Ureter (tissue), 1 donor: ENCODE results near the gene LMF2. TPM values are rescaled to one million over a fixed set of nuclear protein-coding genes. Genes with fewer than 3 reads are reported as not detected.

ENCODE experiments used
- DNase-seq: peaks from one replicate; pipeline ENCODE4 v3.0.0-alpha.2; 2020; ENCODE audit warnings: low spot score
- total RNA-seq: library from RNA; stranded (reverse); gene quantifications from one replicate; pipeline ENCODE4 v1.2.4, GENCODE V29; 2023
- donor health status: DM: yes; HTN: yes; CAD: no.

The LMF2 gene
- 63.6 TPM for total RNA-seq

- peak; percentile 92 for DNase-seq
These were observed at the start of gene LMF2 for GRCh38 chr22:50507421-50507990. Gene LMF2, minus strand, starts transcription at chr22:50507702. Its CDS starts 27 bp downstream, at chr22:50507675.

GRCh38 chr22:50556703-50557102 lies 49.2 kb upstream of the LMF2 start:
- no peak for DNase-seq

GRCh38 chr22:50553310-50553709 lies 45.8 kb upstream of the LMF2 start:
- DNase-seq = no peak

- DNase-seq = no peak
These were observed 43.8 kb upstream of the LMF2 start for GRCh38 chr22:50551160-50551752.

DNA sequence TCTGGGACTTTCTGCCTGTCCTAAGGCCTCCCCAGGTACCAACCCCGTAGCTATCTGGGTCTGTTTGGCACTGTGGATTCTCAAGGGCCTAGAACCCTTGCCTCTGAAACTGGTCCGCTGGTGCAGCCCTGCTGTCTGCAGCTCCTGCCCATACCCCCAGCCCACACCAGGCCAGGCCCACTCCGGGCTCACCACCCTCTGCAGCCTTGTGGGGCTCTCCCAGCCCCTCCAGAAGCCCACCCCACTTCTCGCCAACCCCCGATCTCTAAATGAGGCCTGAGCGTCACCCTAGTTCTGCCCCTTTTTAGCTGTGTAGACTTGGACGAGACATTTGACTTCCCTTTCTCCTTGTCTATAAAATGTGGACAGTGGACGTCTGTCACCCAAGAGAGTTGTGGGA lies 42.9 kb upstream of the LMF2 start:
- no peak for DNase-seq

GRCh38 chr22:50548921-50549790 lies 41.7 kb upstream of the LMF2 start:
- DNase-seq = no peak

DNA sequence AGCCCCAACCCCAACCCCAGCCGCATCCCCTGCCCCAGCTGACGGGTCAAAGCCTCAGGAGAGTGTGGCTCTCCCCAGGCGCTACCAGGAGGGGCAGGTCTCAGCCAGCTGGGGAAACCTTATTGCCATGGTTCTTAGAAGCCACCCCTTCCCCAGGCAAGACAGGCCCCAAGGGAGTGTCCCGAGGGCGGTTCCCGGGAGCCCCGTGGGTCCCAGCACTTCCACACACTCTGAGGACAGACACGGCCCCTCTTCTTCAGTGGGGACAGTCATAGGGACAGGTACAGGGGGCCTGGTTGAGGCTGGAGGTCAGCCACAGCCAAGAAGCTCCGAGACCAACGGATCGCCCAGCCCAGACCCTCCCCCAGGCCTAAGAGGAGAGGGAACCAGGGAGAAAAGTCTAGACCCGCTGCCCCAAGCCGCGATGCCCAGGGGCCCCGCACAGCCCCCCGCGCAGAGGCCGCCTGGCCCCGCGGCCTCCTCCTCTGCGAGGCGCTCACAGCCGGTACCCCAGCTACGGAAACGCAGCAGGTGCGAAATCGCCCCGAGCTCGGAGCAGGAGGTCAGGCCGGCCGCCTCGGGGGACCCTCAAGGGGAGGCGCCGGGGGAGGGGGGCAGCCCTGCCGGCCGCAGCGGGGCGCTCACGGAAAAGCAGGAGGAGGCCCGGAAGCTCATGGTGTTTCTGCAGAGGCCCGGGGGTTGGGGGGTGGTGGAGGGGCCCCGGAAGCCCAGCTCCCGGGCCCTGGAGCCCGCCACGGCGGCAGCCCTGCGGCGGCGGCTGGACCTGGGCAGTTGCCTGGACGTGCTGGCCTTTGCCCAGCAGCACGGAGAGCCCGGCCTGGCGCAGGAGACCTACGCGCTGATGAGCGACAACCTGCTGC lies 40.8 kb upstream of the LMF2 start:
- no peak for DNase-seq

GRCh38 chr22:50547263-50547985 lies 39.9 kb upstream of the LMF2 start:
- no peak for DNase-seq

- no peak for DNase-seq
These were observed 39.1 kb upstream of the LMF2 start for GRCh38 chr22:50546326-50547262.

DNA sequence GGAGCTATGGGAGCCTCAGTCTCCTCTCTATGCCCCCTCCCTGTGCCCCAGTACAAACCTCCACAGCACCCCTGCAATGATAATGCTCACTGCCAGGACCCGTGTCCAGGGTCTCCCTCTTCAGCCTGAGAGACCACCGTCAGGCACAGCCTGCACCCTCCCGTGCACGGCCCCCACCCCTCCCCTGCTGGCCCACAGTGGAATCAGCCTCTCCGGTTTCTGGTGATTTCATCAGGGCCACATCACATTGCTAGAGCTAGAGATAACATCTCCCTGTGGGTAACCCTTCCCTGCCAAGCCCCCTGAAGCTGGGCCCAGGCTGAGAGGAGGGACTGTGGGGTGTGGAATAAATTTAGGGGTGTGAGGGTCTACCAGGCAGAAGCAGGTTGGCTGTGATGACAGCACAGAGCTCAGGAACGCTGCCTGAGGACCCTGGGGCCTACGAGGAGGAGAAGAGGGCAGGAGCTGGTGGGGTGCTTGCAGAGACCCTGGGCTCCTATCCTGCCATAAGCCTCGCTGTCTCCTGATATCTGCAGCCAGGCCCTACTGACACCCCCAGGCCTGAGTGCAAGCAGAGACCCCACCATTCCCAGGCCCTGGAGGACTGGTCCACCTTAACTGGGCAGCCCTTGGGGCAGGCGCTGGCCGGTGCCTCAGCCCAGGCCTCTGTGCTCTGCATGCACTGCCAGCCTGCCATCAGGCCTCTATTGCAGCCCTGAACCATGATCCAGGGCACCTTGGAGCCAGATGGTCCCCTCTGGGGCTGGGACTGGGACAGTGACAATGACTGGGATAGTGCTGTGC lies 38.2 kb upstream of the LMF2 start, which contains the start of gene KLHDC7B:
Gene KLHDC7B (plus strand): TSS at position 378 of the 804 bp plus-strand sequence. CDS start 345 bp downstream, at position 723.
- peak; percentile 43 for DNase-seq

- DNase-seq = peak; percentile 43
These were observed 37.3 kb upstream of the LMF2 start for GRCh38 chr22:50544746-50545253.

DNA sequence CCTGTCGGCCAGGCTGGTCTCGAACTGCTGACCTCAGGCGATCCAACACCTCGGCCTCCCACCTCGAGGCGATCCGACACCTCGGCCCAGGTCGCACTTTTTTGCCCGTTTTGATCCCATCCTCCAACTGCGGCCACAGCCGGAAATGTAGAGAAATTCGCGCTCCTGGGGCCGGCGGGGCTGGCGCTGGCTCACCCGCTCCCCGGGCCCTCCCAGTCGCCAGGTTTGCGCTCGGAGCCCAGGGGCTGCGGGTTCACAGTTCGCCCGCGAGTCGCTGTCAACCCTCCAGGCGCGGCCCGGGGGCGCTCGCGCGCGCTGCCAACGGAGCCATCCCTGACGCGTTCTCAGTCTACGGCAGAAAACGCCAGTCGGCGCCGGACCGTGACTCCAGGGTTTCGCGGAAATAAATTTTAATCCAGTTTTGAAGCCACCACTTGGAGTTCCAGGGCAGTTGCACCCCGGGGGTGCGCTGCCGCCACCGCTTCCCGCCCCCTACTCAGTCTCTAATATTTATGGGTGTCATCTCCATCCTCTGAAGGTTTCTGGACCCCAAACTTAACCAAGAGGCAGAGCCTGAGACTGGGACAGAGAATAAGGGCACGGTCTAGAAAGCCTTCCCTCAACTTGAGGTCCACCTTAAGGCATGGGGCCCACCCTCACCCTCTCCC lies 36.7 kb upstream of the LMF2 start:
- DNase-seq = peak; percentile 80

DNA sequence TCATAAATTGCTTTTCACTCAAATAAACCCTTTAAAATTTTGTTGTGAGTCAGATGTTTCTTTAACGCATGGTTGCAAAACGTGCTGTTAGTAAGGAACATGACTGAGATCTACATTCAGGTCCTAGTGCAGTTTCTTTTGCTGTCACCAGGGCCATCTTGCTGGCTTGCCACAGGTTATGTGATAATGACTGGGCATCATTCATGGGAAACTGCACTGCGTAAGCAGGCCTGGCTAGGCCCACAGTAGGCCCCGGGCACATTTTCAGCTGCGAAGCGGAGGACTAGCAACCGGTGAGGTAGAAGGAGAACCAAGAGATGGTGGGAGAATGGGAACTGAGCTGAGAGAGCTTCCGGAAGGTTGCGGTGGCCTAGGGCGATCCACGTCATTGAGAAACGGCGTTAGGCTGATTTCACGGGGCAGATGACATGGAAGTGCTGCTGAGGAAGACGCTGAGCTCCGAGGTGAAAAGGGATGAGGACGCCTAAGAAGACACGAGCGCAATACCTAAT lies 35.0 kb upstream of the LMF2 start:
- peak; percentile 44 for DNase-seq

DNA sequence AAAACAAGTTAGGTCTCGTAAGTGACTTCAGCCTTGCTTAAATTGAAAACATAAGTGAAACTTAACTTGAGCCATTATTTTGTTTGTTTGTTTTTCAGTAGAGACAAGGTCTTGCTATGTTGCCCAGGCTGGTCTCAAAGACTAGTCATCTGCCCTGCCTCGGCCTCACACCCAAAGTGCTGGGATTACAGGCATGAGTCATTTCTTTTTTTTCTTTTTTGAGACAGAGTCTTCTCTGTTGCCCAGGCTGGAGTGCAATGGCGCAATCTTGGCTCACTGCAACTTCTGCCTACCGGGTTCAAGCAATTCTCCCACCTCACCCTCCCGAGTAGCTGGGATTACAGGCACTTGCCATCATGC lies 34.1 kb upstream of the LMF2 start:
- DNase-seq = peak; percentile 44

GRCh38 chr22:50540381-50540780 lies 32.9 kb upstream of the LMF2 start:
- peak; percentile 41 for DNase-seq

GRCh38 chr22:50537765-50538164 lies 30.3 kb upstream of the LMF2 start:
- peak; percentile 37 for DNase-seq

- DNase-seq = no peak
These were observed 28.7 kb upstream of the LMF2 start for GRCh38 chr22:50536226-50536625.

DNA sequence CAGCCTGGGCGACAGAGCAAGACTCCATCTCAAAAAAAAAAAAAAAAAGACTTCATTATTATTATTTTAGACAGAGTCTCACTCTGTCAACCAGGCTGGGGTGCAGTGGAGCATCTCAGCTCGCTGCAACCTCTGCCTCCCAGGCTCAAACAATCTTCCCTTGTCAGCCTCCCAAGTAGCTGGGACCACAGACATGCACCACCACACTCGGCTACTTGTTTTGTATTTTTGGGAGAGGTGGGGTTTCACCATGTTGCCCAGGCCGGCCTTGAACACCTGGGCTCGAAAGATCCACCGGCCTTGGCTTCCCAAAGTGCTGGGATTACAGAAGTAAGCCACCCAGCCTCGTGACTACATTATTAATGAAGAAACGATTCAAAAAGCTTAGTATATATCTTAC lies 27.6 kb upstream of the LMF2 start:
- peak; percentile 31 for DNase-seq
